Activated naive CD8-positive, alpha-beta T cell (primary cell): Measurements from ENCODE around the gene CFAP57.

ENCODE experiments used
- H3K27ac Mint-ChIP-seq: one replicate; pipeline ENCODE4 v1.8.0; 2021; ENCODE audit warnings: mixed read lengths
- H3K27me3 Mint-ChIP-seq: one replicate; pipeline ENCODE4 v1.8.0; 2021; ENCODE audit warnings: mixed read lengths
- H3K36me3 Mint-ChIP-seq: one replicate; pipeline ENCODE4 v1.8.0; 2021; ENCODE audit warnings: mixed read lengths
- H3K4me1 Mint-ChIP-seq: one replicate; pipeline ENCODE4 v1.8.0; 2021; ENCODE audit warnings: low read depth, mixed read lengths
- H3K4me3 Mint-ChIP-seq: one replicate; pipeline ENCODE4 v1.8.0; 2021; ENCODE audit warnings: mild to moderate bottlenecking, mixed read lengths
- H3K9me3 Mint-ChIP-seq: one replicate; pipeline ENCODE4 v1.8.0; 2021; ENCODE audit warnings: low read depth, mixed read lengths

CFAP57 gene

DNA sequence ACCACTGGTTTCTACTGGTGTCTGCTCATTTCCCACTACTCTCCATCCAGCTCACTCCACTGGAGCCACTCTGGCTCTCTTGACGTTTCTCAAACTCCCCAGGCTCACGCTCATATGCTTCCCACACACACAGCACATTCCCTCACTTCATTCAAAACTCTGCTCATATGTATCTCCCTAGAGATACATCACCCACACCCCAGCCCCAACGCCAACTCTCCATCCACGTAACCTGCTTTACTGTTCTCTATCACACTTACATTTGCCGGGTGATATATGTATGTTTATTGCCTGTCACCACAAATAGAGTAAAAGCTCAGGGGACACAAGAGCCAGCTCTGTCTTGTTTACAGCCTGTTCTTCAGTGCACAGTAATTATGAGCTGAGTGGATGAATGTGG, 22.2 kb upstream of the CFAP57 start:
- H3K36me3 Mint-ChIP-seq, result no peaks in the 10 kb centered on the region
- H3K27me3 Mint-ChIP-seq, result peaks cover 36% of the 10 kb centered on the region
- peaks cover 9% of the 10 kb centered on the region for H3K4me1 Mint-ChIP-seq
- no peak overlapping the region for H3K27ac Mint-ChIP-seq
- no peak overlapping the region for H3K4me3 Mint-ChIP-seq
- no peaks in the 10 kb centered on the region for H3K9me3 Mint-ChIP-seq

- Mint-ChIP-seq H3K36me3 (no peaks in the 10 kb centered on the region), H3K4me3 (no peak overlapping the region), H3K27ac (no peak overlapping the region), H3K4me1 (peaks cover 6% of the 10 kb centered on the region), H3K9me3 (no peaks in the 10 kb centered on the region), H3K27me3 (peaks cover 20% of the 10 kb centered on the region)
Measured at GRCh38 chr1:43152866-43153265, 19.3 kb upstream of the CFAP57 start.

- H3K9me3 Mint-ChIP-seq, result no peaks in the 10 kb centered on the region
- no peak overlapping the region for H3K4me3 Mint-ChIP-seq
- H3K36me3 Mint-ChIP-seq, result no peaks in the 10 kb centered on the region
- peaks cover 3% of the 10 kb centered on the region for H3K4me1 Mint-ChIP-seq
- H3K27me3 Mint-ChIP-seq, result peaks cover 18% of the 10 kb centered on the region
- H3K27ac Mint-ChIP-seq, result no peak overlapping the region
Measured at GRCh38 chr1:43153443-43153842, 18.7 kb upstream of the CFAP57 start.

GRCh38 chr1:43156026-43156425, 16.1 kb upstream of the CFAP57 start:
- H3K4me3 Mint-ChIP-seq, result no peak overlapping the region
- H3K4me1 Mint-ChIP-seq, result no peaks in the 10 kb centered on the region
- H3K27ac Mint-ChIP-seq, result no peak overlapping the region
- H3K27me3 Mint-ChIP-seq, result peaks cover 3% of the 10 kb centered on the region
- no peaks in the 10 kb centered on the region for H3K9me3 Mint-ChIP-seq
- H3K36me3 Mint-ChIP-seq, result no peaks in the 10 kb centered on the region

GRCh38 chr1:43165162-43165561, 7.0 kb upstream of the CFAP57 start:
- Mint-ChIP-seq H3K27me3 (no peaks in the 10 kb centered on the region), H3K4me3 (no peak overlapping the region), H3K27ac (no peak overlapping the region), H3K9me3 (no peaks in the 10 kb centered on the region), H3K4me1 (peaks cover 16% of the 10 kb centered on the region), H3K36me3 (peaks cover 16% of the 10 kb centered on the region)

DNA sequence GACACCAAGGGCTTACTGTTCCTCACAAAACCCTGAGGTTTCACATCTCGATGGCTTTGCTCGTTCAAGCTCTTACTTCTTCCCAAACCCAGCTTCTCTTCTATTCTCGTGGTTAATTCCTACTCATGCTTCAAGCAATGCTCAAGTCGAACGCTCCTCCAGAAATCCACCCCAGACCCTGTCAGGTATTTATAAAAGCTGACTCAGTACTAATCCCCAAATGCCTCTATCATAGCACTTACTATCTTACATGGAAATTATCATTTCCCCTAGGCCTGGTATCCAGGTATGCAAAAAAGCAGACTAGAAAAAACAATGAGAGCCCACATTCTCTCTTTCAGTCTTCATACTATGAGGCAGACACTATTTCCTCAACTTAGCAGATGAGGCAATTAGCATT, 6.4 kb upstream of the CFAP57 start:
- H3K27me3 Mint-ChIP-seq, result no peaks in the 10 kb centered on the region
- H3K4me3 Mint-ChIP-seq, result no peak overlapping the region
- H3K4me1 Mint-ChIP-seq, result peaks cover 22% of the 10 kb centered on the region
- no peaks in the 10 kb centered on the region for H3K9me3 Mint-ChIP-seq
- H3K27ac Mint-ChIP-seq, result no peak overlapping the region
- H3K36me3 Mint-ChIP-seq, result peaks cover 17% of the 10 kb centered on the region

DNA sequence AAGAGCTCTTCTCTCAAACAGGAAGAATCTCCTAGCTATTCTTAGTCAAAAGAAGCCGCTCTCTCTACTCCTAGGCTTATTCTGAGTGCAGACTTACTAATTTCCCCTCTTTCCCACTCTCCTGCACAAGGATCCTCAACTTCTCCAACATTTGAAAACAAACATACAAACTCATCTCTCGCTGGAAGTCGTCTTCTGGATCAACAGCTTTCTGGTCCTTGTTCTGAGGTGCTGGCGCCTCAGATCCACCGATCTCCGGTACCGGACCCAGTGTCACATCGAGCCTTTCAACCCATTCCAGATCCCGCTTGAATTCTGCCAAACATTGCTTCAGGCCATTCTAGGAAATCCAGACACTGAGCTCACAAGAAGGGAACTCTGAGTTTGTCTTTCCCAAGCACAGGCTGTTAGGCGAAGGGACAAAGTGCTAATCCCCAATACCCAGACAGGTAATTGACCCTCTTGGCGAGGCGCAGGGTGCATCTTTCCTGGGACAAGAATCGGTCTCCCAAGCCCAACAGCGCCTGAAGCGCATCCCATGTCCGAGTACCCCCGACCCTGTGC, 736 bp upstream of the CFAP57 start:
- peaks cover 5% of the 10 kb centered on the region for H3K27me3 Mint-ChIP-seq
- peak overlapping the region; percentile 99 for H3K4me3 Mint-ChIP-seq
- H3K4me1 Mint-ChIP-seq, result peaks cover 41% of the 10 kb centered on the region
- peaks cover 16% of the 10 kb centered on the region for H3K36me3 Mint-ChIP-seq
- H3K9me3 Mint-ChIP-seq, result no peaks in the 10 kb centered on the region
- H3K27ac Mint-ChIP-seq, result peak overlapping the region; percentile 97

- Mint-ChIP-seq H3K4me3 (peak overlapping the region; percentile 99), H3K27ac (peak overlapping the region; percentile 97), H3K36me3 (peaks cover 9% of the 10 kb centered on the region), H3K27me3 (peaks cover 12% of the 10 kb centered on the region), H3K4me1 (peaks cover 41% of the 10 kb centered on the region), H3K9me3 (no peaks in the 10 kb centered on the region)
Measured at GRCh38 chr1:43172527-43172972, 420 bp downstream of the CFAP57 start.

DNA sequence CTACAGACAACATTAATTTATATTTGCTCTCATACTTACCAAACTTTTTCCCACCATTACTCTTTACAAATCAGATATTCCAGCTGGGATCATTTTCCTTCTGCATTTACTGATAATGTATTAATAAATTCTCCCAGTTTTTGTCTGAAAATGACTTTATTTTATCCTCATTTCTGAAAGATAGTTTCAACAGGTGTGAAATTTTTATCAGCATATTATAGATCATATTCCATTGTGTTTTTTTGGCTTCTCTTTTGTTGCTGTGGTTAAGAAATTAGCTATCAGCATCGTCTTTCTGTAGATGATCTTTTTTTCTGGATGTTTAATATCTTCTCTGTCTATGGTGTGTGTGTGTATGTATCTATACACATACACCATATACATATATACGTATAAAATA, 2.7 kb downstream of the CFAP57 start:
- Mint-ChIP-seq H3K36me3 (peaks cover 7% of the 10 kb centered on the region), H3K27ac (no peak overlapping the region), H3K4me1 (peaks cover 27% of the 10 kb centered on the region), H3K9me3 (no peaks in the 10 kb centered on the region), H3K27me3 (peaks cover 12% of the 10 kb centered on the region), H3K4me3 (no peak overlapping the region)

DNA sequence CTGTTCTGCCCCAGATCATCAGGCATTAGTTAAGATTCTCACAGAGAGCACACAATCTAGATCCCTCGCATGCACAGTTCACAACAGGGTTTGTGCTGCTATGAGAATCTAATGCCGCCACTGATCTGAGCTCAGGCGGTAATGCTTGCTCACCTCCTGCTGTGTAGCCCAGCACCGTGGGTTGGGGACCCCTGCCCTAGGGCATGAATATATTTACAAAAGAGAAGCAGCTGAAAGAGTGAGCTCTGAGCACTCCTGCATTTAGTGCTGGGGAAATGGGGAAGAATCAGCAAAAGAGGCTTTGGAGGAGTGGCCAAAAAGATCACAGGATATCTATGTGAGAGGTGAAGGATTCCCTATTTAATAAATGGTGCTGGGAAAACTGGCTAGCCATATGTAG, 5.6 kb downstream of the CFAP57 start:
- no peak overlapping the region for H3K4me3 Mint-ChIP-seq
- peaks cover 12% of the 10 kb centered on the region for H3K27me3 Mint-ChIP-seq
- no peaks in the 10 kb centered on the region for H3K9me3 Mint-ChIP-seq
- H3K4me1 Mint-ChIP-seq, result peaks cover 5% of the 10 kb centered on the region
- H3K27ac Mint-ChIP-seq, result no peak overlapping the region
- no peaks in the 10 kb centered on the region for H3K36me3 Mint-ChIP-seq

DNA sequence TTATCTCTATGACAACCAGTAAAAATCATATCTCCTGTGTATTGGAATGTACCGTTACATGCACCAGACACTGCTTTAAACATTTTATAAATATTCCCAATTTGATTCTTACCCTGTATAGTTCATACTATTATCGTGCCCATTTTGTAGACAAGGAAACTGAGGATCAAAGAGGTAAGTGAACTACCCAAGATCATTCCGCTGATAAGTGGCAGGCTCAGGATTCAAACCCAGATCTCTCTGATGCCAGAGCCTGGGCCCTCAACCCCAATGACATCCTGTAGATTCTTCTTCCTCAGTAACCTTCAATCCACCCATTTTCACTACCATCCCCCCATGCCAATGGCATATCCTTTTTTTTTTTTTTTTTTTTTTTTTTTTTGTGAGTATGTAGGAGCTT, 12.3 kb downstream of the CFAP57 start:
- Mint-ChIP-seq H3K4me1 (no peaks in the 10 kb centered on the region), H3K27me3 (peaks cover 6% of the 10 kb centered on the region), H3K4me3 (no peak overlapping the region), H3K36me3 (peaks cover 4% of the 10 kb centered on the region), H3K9me3 (no peaks in the 10 kb centered on the region), H3K27ac (no peak overlapping the region)

GRCh38 chr1:43184995-43185394, 12.9 kb downstream of the CFAP57 start:
- Mint-ChIP-seq H3K4me3 (no peak overlapping the region), H3K4me1 (no peaks in the 10 kb centered on the region), H3K36me3 (peaks cover 5% of the 10 kb centered on the region), H3K9me3 (no peaks in the 10 kb centered on the region), H3K27ac (no peak overlapping the region), H3K27me3 (peaks cover 10% of the 10 kb centered on the region)

DNA sequence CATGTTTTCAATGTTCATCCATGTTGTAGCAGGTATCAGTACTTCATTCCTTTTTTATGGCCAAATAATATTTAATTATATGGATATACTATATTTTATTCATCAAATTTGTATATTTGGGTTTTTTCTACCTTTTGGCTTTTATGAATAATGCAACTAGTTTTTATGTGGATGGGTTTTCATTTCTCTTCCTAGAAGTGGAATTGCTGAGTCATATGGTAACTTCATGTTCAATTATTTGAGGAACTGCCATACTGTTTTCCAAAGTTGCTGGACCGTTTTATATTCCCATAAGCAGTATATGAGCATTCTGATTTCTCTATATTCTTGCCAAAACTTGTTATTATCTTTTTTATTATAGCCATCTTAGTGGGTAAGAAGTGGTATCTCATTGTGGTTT, 16.0 kb downstream of the CFAP57 start:
- Mint-ChIP-seq H3K27me3 (peaks cover 15% of the 10 kb centered on the region), H3K27ac (no peak overlapping the region), H3K4me1 (no peaks in the 10 kb centered on the region), H3K4me3 (no peak overlapping the region), H3K36me3 (peaks cover 11% of the 10 kb centered on the region), H3K9me3 (no peaks in the 10 kb centered on the region)

GRCh38 chr1:43194509-43194908, 22.4 kb downstream of the CFAP57 start:
- peaks cover 18% of the 10 kb centered on the region for H3K27me3 Mint-ChIP-seq
- H3K4me1 Mint-ChIP-seq, result no peaks in the 10 kb centered on the region
- peaks cover 13% of the 10 kb centered on the region for H3K36me3 Mint-ChIP-seq
- H3K9me3 Mint-ChIP-seq, result peaks cover 8% of the 10 kb centered on the region
- no peak overlapping the region for H3K4me3 Mint-ChIP-seq
- no peak overlapping the region for H3K27ac Mint-ChIP-seq

- H3K36me3 Mint-ChIP-seq, result peaks cover 6% of the 10 kb centered on the region
- H3K4me1 Mint-ChIP-seq, result no peaks in the 10 kb centered on the region
- no peak overlapping the region for H3K4me3 Mint-ChIP-seq
- H3K27me3 Mint-ChIP-seq, result peaks cover 9% of the 10 kb centered on the region
- peaks cover 8% of the 10 kb centered on the region for H3K9me3 Mint-ChIP-seq
- H3K27ac Mint-ChIP-seq, result no peak overlapping the region
Measured at GRCh38 chr1:43197343-43198127, 25.4 kb downstream of the CFAP57 start.
